GM21390 (cell line): ENCODE data around the gene ZNHIT3.
"Not testable (repeated sequence)": the region's sequence is repeated elsewhere in the genome, so short reads cannot be mapped to it uniquely, and the experiment has no call there.

Source experiments
- ATAC-seq: cut with Tn5 transposase; IDR thresholded peaks from one replicate; pipeline ENCODE4 v1.9.1; 2021; ENCODE audit not compliant: unreplicated experiment

Gene ZNHIT3

GRCh38 chr17:36486204-36487194, at the start of gene ZNHIT3:
ZNHIT3 (plus strand) TSS chr17:36486681; CDS start chr17:36486700, 19 bp downstream.
- peak; percentile 88 for ATAC-seq

DNA sequence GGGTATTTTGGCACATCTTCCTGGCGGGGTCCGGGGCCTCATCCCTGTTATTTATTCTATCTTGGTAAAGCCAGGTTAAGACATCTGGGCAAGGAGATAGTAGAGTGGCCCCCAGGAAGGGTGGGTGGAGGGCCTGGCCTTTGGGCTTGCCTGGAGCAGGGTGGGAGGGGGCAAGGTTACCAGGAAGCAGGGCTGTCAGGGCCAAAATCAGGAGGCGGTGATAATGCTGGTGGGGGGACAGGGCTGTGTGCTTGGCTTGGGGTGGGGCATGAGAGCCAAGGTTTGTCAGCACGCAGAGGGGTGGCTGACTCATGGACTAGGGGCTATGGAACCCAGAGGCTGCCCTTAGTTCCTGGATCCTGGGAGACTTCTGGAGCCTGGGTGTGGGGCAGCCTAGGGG, 44.7 kb upstream of the ZNHIT3 start:
- not testable (repeated sequence) for ATAC-seq

- no peak for ATAC-seq
These were observed 42.7 kb upstream of the ZNHIT3 start for GRCh38 chr17:36443777-36444176.

DNA sequence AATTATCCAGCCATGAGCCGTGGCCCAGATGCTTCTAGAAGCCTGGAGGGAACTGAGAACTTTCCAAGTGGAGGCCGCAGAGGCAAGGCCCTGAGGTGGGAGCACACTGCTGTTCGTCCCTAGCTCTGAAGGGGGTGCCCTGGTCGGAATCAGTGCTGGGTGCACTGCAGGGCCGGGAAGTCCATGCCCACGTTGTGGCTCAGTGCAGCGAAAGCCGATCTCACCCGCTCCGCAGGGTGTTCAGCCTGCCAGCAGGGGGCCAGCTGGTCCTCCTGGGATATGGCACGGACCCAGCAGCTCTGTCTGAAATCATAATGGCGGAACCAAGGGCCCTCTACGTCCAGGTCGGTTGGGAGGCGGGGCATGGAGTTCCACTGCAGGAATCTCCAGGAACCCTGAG, 36.5 kb upstream of the ZNHIT3 start:
- ATAC-seq: not testable (repeated sequence)

GRCh38 chr17:36452888-36453287, 33.6 kb upstream of the ZNHIT3 start:
- ATAC-seq: not testable (repeated sequence)

- not testable (repeated sequence) for ATAC-seq
These were observed 28.8 kb upstream of the ZNHIT3 start for GRCh38 chr17:36457701-36458100.

GRCh38 chr17:36459045-36459444, 27.4 kb upstream of the ZNHIT3 start:
- ATAC-seq: no peak

- no peak for ATAC-seq
These were observed 26.9 kb upstream of the ZNHIT3 start for GRCh38 chr17:36459601-36460000.

DNA sequence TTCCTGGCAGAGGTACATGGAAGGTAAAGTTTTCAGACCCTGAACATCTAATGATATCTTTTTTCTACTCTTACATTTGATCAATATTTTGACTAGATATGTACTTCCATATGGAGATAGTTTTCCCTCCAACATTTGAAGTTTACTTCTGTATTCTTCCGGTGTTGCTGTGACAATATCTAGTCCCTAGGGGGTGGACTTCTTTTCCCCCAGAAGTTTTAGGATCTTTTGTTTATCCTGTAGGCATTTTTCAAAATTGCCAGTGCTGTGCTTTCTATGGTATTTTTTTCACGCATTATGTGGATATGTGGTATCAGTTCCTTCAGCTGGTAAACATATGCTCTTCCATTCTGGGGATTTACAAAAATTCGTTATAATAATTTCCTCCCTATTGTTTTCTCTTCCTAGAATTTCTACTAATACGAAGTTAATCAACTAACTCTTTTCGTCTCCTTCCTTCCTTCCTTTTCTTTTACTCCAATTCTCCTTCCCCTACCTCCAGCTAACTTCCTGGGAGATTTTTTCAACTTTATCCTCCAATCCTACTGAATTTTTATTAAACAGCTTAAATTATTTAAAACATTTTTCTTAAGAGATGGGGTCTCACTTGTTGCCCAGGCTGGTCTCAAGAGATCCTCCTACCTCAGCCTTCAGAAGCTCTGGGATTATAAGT, 26.1 kb upstream of the ZNHIT3 start:
- no peak for ATAC-seq

GRCh38 chr17:36461330-36462110, 25.0 kb upstream of the ZNHIT3 start:
- no peak for ATAC-seq

GRCh38 chr17:36463916-36464764, 22.3 kb upstream of the ZNHIT3 start:
- no peak for ATAC-seq

- ATAC-seq: no peak
These were observed 21.8 kb upstream of the ZNHIT3 start for GRCh38 chr17:36464765-36465088.

DNA sequence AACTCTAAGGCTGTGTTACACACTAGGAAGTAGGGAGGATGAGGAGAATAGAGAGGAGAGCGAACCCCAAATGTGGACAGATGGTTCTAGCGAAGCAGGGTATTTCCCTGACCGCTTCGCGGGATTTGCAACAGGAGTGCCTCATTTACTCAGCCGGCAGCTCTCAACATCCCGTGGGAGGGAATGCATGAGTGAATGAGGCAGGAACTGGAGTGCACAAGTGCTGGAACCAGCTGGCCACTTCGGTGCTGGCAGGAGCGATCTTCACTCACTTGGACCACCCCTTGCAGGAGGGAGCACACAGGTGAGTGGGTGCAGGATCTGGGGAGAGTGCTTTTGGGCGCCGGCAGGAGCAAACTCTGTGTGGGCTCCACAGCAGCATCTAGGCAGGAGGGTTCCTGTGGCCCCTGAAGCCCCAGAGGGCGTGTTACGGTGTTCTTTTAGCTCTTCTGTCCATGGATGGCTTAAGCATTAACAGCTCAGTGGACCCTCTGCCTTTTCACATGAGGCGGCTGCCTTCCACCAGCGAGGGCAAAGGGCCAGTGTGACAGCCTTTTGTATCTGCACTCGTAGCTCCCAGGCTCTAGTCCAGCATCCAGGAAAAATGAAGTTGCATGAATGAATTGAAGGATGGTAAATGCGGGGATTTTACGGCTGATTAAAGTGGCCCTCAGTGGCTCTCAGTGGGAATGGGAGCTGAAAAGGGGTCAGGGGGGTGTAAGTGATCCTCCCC, 17.4 kb upstream of the ZNHIT3 start:
- no peak for ATAC-seq

GRCh38 chr17:36469733-36470132, 16.7 kb upstream of the ZNHIT3 start:
- no peak for ATAC-seq

DNA sequence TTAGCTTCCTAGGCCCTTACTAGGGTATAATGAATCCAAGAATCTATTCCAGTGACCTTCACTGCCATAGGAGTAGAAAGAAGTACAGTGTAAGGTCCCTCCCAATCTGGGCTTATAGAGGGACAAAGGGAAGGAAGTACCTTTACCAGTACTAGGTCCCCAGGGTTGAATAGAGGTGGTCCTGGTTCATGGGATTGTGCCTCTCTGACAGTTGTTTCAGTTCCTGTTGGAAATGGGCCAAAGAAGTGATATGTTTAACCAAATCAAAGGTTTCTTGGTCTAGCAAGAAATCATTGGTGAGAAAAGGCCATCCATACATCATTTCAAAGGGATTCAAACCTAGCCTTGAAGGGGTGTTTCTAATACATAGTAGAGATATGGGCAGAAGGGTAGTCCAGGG, 16.0 kb upstream of the ZNHIT3 start:
- no peak for ATAC-seq

GRCh38 chr17:36474571-36474970, 11.9 kb upstream of the ZNHIT3 start:
- ATAC-seq: no peak

DNA sequence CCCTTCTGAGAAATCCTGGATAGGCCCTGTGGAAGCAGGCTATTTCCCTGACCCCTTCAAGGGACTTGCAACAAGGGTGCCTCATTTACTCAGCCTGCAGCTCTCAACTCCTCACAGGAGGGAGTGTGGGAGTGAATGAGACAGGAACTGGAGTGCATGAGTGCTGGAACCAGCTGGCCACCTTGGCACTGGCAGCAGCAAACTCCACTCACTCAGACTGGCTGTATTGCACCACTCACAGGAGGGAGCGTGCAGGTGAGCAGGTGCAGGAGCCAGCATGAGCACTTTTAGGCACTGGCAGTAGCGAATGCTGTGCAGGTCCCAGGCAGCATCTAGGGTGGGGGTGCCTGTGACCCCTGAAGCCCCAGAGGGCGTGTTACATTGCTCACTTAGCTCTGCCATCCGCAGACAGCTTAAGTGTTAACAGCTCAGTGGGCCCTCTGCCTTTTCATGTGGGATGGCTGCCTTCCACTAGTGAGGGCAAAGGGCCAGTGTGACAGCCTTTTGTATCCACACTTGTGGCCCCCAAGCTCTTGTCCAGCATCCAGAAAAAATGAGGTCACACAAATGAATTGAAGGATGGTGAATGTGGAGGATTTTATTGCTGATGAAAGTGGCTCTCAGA, 11.0 kb upstream of the ZNHIT3 start:
- ATAC-seq: no peak

DNA sequence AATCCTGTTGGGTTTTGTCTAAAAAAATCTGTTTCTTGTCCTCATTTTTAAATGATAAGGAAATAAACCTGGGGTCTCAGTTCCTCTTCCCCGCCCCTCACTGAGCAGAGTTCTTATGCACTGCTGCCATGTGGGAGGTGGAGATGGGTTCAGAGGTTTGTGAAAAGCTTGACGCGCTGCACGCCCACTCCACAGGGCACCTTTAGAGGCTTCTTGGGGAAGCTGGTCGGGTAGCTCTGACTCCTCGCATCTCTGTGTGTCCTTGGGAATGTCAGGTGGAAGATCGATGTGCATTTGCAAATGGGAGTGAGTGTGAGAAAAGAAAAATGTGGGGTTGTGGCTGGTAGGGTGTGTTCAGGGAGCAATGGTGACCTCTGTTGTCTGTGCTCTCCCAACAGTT, 4.7 kb upstream of the ZNHIT3 start:
- no peak for ATAC-seq
